Stomach (tissue), 9 donors: ENCODE data around the gene GBX2. TPM values are rescaled to one million over a fixed set of nuclear protein-coding genes. Genes with fewer than 3 reads are reported as not detected.

ENCODE experiments used
- DNase-seq, 2 donors: peaks; one replicate each; pipeline versions ENCODE4 v3.0.0 to v3.0.0-alpha.2; 2013 to 2019
- H3K27ac ChIP-seq, 5 donors: fragments of 200-600 bp in 4 of 5; sonication (generic) in 4 of 5; one replicate each; pipeline ENCODE4 v1.5.1; 2013 to 2019; ENCODE audit warnings: mild to moderate bottlenecking in 1 of 5, moderate library complexity in 1 of 5
- H3K27me3 ChIP-seq, 3 donors: fragments of 200-600 bp; sonication (generic); one replicate each; pipeline ENCODE4 v1.5.1; 2017 to 2019; ENCODE audit warnings: mixed run types in 1 of 3
- H3K36me3 ChIP-seq, 4 donors: fragments of 200-600 bp; sonication (generic); 1 replicate in 3 of 4; 2 replicates in 1 of 4; pipeline ENCODE4 v1.5.1; 2016 to 2019
- H3K4me1 ChIP-seq, 4 donors: fragments of 200-600 bp; sonication (generic); one replicate each; pipeline ENCODE4 v1.5.1; 2016 to 2019
- H3K4me3 ChIP-seq, 4 donors: fragments of 200-600 bp; sonication (generic) in 3 of 4; one replicate each; pipeline ENCODE4 v1.5.1; 2016 to 2019; ENCODE audit warnings: mild to moderate bottlenecking in 1 of 4
- H3K9me3 ChIP-seq, 4 donors: fragments of 200-600 bp; sonication (generic); one replicate each; pipeline ENCODE4 v1.5.1; 2016 to 2019
- EP300 ChIP-seq: sonication (generic); formaldehyde crosslinking; IDR thresholded peaks from one replicate; pipeline ENCODE4 v1.6.1; 2017; ENCODE audit warnings: antibody characterized with exemption
- POLR2A ChIP-seq, 4 donors: fragments of 450-650 bp; IDR thresholded peaks; one replicate each; pipeline ENCODE4 v1.6.1; 2016; ENCODE audit warnings: antibody characterized with exemption in 4 of 4, control low read depth in 2 of 4, mild to moderate bottlenecking in 1 of 4, moderate library complexity in 1 of 4
- POLR2AphosphoS5 ChIP-seq, 3 donors: sonication (generic); formaldehyde crosslinking; IDR thresholded peaks; one replicate each; pipeline ENCODE4 v1.6.1; 2016; ENCODE audit warnings: antibody characterized with exemption in 3 of 3
- WGBS, 5 donors: extraction: QIAGEN DNeasy Blood & Tissue Kit in 3 of 5; methylation state at CpG; one replicate each; pipeline versions ENCODE4 v1.1.5 to v1.1.7; 2013 to 2018; 5-methylcytosine and 5-hydroxymethylcytosine counted together
- intact Hi-C: fragments of 100-400 bp; cut with DNase I; formaldehyde crosslinking; loops from one replicate; pipeline ENCODE4 v1.15.1; 2023; ENCODE audit warnings: low total_unique reads
- polyA plus RNA-seq, 3 donors: library from polyadenylated mRNA; stranded (reverse); fragments of 200-250 nt; gene quantifications; one replicate each; pipeline ENCODE4 v1.2.3, GENCODE V29; 2013
- total RNA-seq, 5 donors: library from RNA; depleted of rRNA; stranded (reverse); fragments of >200 nt; gene quantifications; one replicate each; pipeline versions ENCODE4 v1.1.0 to v1.2.3, GENCODE V29; 2014 to 2016
- TF ChIP-seq, protein P1 (sequence below), 7 experiments: fragments of 450-650 bp in 4 of 7; fragments of 200-600 bp in 3 of 7; sonication (generic) in 3 of 7; IDR thresholded peaks; one replicate each; pipeline ENCODE4 v1.5.1; 2016 to 2019; ENCODE audit warnings: antibody characterized with exemption in 7 of 7, control low read depth in 2 of 7, mild to moderate bottlenecking in 1 of 7
- donor health status: healthy with polysubstance abuse.
- donor health status: Bipolar disorder and iron deficiency.
- donor health status: healthy.

Gene GBX2
- total and polyA plus RNA-seq, 8 donors, result 0.55 TPM; not detected in 7

- no peak for TF ChIP-seq POLR2AphosphoS5 (IDR thresholded peaks at IDR 0.05)
- WGBS, 5 donors, result 93 to 100% (median 99%) methylated on average over 1 to 4 of the region's 4 CpGs
- Histone ChIP-seq H3K9me3 (no peaks in the 10 kb centered on the region), H3K27me3 (no peaks in the 10 kb centered on the region), H3K4me1 (no peaks in the 10 kb centered on the region), H3K36me3 (peaks cover 0 to 54% (median 35%) of the 10 kb centered on the region in 4 donors), H3K4me3 (no peak overlapping the region), H3K27ac (no peak overlapping the region)
- no peak for DNase-seq
- intact Hi-C loops, result no loop called here
Measured at GRCh38 chr2:236129935-236130334, 38.3 kb downstream of the GBX2 start.

- DNase-seq, result no peak
- Histone ChIP-seq H3K4me3 (no peak overlapping the region), H3K36me3 (peaks cover 10 to 70% (median 50%) of the 10 kb centered on the region in 4 donors), H3K4me1 (no peaks in the 10 kb centered on the region), H3K27ac (no peak overlapping the region), H3K9me3 (no peaks in the 10 kb centered on the region), H3K27me3 (no peaks in the 10 kb centered on the region)
- intact Hi-C loops, result no loop called here
- TF ChIP-seq EP300 (no peak), POLR2AphosphoS5 (IDR thresholded peaks at IDR 0.05) (no peak), POLR2A (IDR thresholded peaks at IDR 0.05) (no peak)
- TF ChIP-seq, protein P1, sequence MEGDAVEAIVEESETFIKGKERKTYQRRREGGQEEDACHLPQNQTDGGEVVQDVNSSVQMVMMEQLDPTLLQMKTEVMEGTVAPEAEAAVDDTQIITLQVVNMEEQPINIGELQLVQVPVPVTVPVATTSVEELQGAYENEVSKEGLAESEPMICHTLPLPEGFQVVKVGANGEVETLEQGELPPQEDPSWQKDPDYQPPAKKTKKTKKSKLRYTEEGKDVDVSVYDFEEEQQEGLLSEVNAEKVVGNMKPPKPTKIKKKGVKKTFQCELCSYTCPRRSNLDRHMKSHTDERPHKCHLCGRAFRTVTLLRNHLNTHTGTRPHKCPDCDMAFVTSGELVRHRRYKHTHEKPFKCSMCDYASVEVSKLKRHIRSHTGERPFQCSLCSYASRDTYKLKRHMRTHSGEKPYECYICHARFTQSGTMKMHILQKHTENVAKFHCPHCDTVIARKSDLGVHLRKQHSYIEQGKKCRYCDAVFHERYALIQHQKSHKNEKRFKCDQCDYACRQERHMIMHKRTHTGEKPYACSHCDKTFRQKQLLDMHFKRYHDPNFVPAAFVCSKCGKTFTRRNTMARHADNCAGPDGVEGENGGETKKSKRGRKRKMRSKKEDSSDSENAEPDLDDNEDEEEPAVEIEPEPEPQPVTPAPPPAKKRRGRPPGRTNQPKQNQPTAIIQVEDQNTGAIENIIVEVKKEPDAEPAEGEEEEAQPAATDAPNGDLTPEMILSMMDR (IDR thresholded peaks at IDR 0.05), result no peak
- 91 to 96% (median 93%) methylated on average over 17 of the region's 17 CpGs for WGBS, 5 donors
Measured at GRCh38 chr2:236128321-236128720, 39.9 kb downstream of the GBX2 start.

DNA sequence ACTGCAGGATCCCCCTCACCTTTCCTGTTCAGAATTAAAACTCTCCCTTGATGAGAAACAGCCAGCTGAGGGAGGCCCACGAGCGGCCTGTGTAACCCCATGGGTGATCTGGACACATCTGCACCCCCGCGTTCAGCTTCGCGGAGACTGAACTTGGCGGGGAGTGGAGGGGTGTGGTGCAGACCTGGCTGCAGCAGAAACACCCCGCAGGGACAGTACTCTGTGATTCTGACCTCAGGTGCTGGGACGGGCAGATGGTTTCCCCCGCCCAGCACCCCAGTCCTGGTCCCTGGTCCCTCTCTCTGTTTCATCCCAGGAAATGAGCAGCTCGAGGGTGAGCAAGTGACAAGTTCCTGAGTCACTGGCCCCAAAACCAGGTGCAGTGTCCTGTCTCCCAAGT lies 41.2 kb downstream of the GBX2 start:
- intact Hi-C loops, result no loop called here
- TF ChIP-seq POLR2A (IDR thresholded peaks at IDR 0.05) (no peak), POLR2AphosphoS5 (IDR thresholded peaks at IDR 0.05) (no peak), EP300 (no peak)
- TF ChIP-seq, protein P1 (IDR thresholded peaks at IDR 0.05), result no peak
- no peaks in the 10 kb centered on the region for H3K27me3 ChIP-seq
- peaks cover 10 to 69% (median 50%) of the 10 kb centered on the region in 4 donors for H3K36me3 ChIP-seq
- no peaks in the 10 kb centered on the region for H3K4me1 ChIP-seq
- H3K9me3 ChIP-seq, result no peaks in the 10 kb centered on the region
- no peak overlapping the region for H3K27ac ChIP-seq
- 93 to 96% (median 94%) methylated on average over 9 to 11 of the region's 11 CpGs for WGBS, 5 donors
- H3K4me3 ChIP-seq, result no peak overlapping the region
- DNase-seq, result no peak

- TF ChIP-seq POLR2A (IDR thresholded peaks at IDR 0.05), result no peak
- TF ChIP-seq, protein P1 (IDR thresholded peaks at IDR 0.05), result no peak
- no peak for TF ChIP-seq POLR2AphosphoS5 (IDR thresholded peaks at IDR 0.05)
- TF ChIP-seq EP300, result no peak
- WGBS, 5 donors, result 93 to 96% (median 95%) methylated on average over 16 of the region's 16 CpGs
- Histone ChIP-seq H3K27me3 (no peaks in the 10 kb centered on the region), H3K4me1 (no peaks in the 10 kb centered on the region), H3K4me3 (no peak overlapping the region), H3K27ac (no peak overlapping the region), H3K36me3 (peaks cover 10 to 81% (median 55%) of the 10 kb centered on the region in 4 donors), H3K9me3 (no peaks in the 10 kb centered on the region)
- intact Hi-C loops, result no loop called here
- DNase-seq, result no peak
Measured at GRCh38 chr2:236125541-236125940, 42.6 kb downstream of the GBX2 start.

DNA sequence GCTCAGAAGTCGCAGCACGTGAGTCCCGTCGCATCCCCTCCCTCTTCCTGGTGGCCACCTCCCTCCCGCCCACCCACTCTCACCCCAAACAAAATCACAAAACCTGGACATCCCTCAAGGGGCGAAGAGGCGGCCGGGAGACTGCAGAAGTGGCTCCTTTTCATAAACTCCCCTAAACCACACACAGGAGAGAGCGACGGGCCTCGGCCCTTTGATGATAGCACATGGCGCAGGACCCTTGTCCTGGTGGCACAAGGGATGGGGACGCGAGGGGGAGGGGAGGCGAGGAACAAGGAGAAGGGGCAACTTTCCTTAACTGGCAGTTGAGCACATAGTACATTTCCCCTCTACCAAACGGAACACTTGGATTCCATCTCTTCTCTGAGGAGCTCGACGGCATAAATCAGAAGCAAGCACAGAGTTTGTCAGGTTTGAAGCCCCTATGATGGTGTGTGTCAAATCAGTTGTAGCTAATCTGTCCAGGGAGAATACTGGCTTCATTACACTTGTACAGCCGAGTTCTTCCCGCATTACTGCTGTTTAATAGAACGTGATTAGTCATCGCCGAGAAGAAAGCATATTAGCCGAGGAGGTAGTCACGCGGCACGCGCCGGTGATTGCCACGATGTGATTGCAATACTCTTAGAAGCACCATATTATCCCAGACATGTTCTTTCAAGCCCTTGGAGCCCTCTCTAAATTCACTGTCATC lies 43.8 kb downstream of the GBX2 start:
- TF ChIP-seq POLR2A (IDR thresholded peaks at IDR 0.05) (no peak), POLR2AphosphoS5 (IDR thresholded peaks at IDR 0.05) (no peak), EP300 (no peak)
- TF ChIP-seq, protein P1 (IDR thresholded peaks at IDR 0.05), result no peak
- Histone ChIP-seq H3K36me3 (peaks cover 10 to 84% (median 54%) of the 10 kb centered on the region in 4 donors), H3K27me3 (no peaks in the 10 kb centered on the region), H3K4me3 (no peak overlapping the region), H3K4me1 (no peaks in the 10 kb centered on the region), H3K9me3 (no peaks in the 10 kb centered on the region), H3K27ac (no peak overlapping the region)
- intact Hi-C loops, result no loop called here
- DNase-seq, result no peak
- 93 to 97% (median 96%) methylated on average over 30 of the region's 30 CpGs for WGBS, 5 donors
